ENCODE data around the gene PMPCA. TPM values are rescaled to one million over a fixed set of nuclear protein-coding genes. Genes with fewer than 3 reads are reported as not detected.

The PMPCA gene
- total and polyA plus RNA-seq, 2 of the 13 experiments (the other 11 are each of a cell fraction or from before 2014, with no cell fraction given), result 70.2 to 88.4 TPM

- no peak for TF ChIP-seq ZNF672 (CRISPR knock-in tag; IDR thresholded peaks at IDR 0.05)
- no peak for TF ChIP-seq ARID2 (CRISPR knock-in tag; IDR thresholded peaks at IDR 0.05; ENCODE audit: borderline replicate concordance)
- no peak for TF ChIP-seq ZFP62 (CRISPR knock-in tag; IDR thresholded peaks at IDR 0.05)
- no peak for TF ChIP-seq PCBP2 (optimal IDR thresholded peaks at IDR 0.05; ENCODE audit: low read depth, low read length, poor library complexity, severe bottlenecking)
- TF ChIP-seq ATF6 (CRISPR knock-in tag; conservative IDR thresholded peaks at IDR 0.05), result no peak
- peak; percentile 83 for TF ChIP-seq ZC3H13 (CRISPR knock-in tag; IDR thresholded peaks at IDR 0.05)
- TF ChIP-seq PHF21A (CRISPR knock-in tag; IDR thresholded peaks at IDR 0.05), result no peak
- TF ChIP-seq ZNF850 (CRISPR knock-in tag; conservative IDR thresholded peaks at IDR 0.05), result no peak
- TF ChIP-seq ZNF329 (CRISPR knock-in tag; IDR thresholded peaks at IDR 0.05; ENCODE audit: low read depth), result no peak
- TF ChIP-seq ZNF468 (CRISPR knock-in tag; IDR thresholded peaks at IDR 0.05), result 0 out of 2 replicates have a peak, but pooled peaks have one; percentile 15
- no peak for TF ChIP-seq ATF7-NPFF (CRISPR knock-in tag; IDR thresholded peaks at IDR 0.05; ENCODE audit: low read depth)
- no peak for TF ChIP-seq JARID2 (CRISPR knock-in tag; IDR thresholded peaks at IDR 0.05; ENCODE audit: insufficient replicate concordance)
- TF ChIP-seq CHD2 (IDR thresholded peaks at IDR 0.05; ENCODE audit: low read depth, low read length), result no peak
- no peak for TF ChIP-seq SAP130 (CRISPR knock-in tag; IDR thresholded peaks at IDR 0.05; ENCODE audit: low read depth)
- no peak for TF ChIP-seq ZHX2 (IDR thresholded peaks at IDR 0.05; ENCODE audit: low read depth)
- TF ChIP-seq ZHX2 (CRISPR knock-in tag; IDR thresholded peaks at IDR 0.05; ENCODE audit: borderline replicate concordance), result no peak
- no peak for TF ChIP-seq ZNF605 (CRISPR knock-in tag; IDR thresholded peaks at IDR 0.05)
- TF ChIP-seq ZBTB46 (CRISPR knock-in tag; IDR thresholded peaks at IDR 0.05; ENCODE audit: borderline replicate concordance), result no peak
- TF ChIP-seq ZNF766 (CRISPR knock-in tag; IDR thresholded peaks at IDR 0.05; ENCODE audit: borderline replicate concordance), result no peak
These were observed 29.3 kb downstream of the PMPCA start, which contains the start of gene INPP5E (continued) for GRCh38 chr9:136439481-136440408.

All from HepG2 (cell line).